B cell (primary cell): Measurements from ENCODE around the gene NCAPH2. TPM values are rescaled to one million over a fixed set of nuclear protein-coding genes. Genes with fewer than 3 reads are reported as not detected.

Experiments
- ATAC-seq: fragments of 200-7000 bp; cut with Tn5 transposase; one replicate; pipeline ENCODE4 v1.10.0; 2021; ENCODE audit warnings: low read depth, mild to moderate bottlenecking, moderate number of reproducible peaks, moderate library complexity
- CTCF ChIA-PET: fragments of 350-600 bp; sonication (Branson Sonifier 250); formaldehyde crosslinking; loops from one replicate; lab custom pipeline; 2021; ENCODE audit warnings: antibody characterized with exemption, inconsistent platforms; lab: Charles Lee
- POLR2A ChIA-PET: fragments of 350-600 bp; sonication (Branson Sonifier 250); formaldehyde crosslinking; loops from one replicate; lab custom pipeline; 2021; ENCODE audit warnings: antibody characterized with exemption; lab: Charles Lee
- DNase-seq: peaks from one replicate; pipeline ENCODE4 v3.0.0; 2013
- H2AFZ ChIP-seq: 2 replicates; pipeline ENCODE4 v1.6.1; 2012; ENCODE audit warnings: mild to moderate bottlenecking, low read depth, low read length; ENCODE audit not compliant: insufficient read depth, poor library complexity, severe bottlenecking
- H3K27ac ChIP-seq, 2 donors: 1 replicate in 1 of 2; 2 replicates in 1 of 2; pipeline ENCODE4 v1.5.1; 2012 to 2013; ENCODE audit warnings: low read length in 2 of 2, mild to moderate bottlenecking in 2 of 2, moderate library complexity in 1 of 2
- H3K27me3 ChIP-seq, 4 experiments: fragments of 200-600 bp in 1 of 4; sonication (generic) in 1 of 4; replicated peaks in 1 of 4; 1 replicate in 2 of 4; 2 replicates in 2 of 4; pipeline versions ENCODE4 v1.6.1 to v1.7.0; 2013 to 2016; ENCODE audit warnings: low read length in 3 of 4, mild to moderate bottlenecking in 2 of 4, mixed read lengths in 1 of 4, moderate library complexity in 1 of 4; ENCODE audit not compliant: insufficient read depth in 4 of 4, control insufficient read depth in 3 of 4; ENCODE audit errors: control extremely low read depth in 1 of 4
- H3K36me3 ChIP-seq, 2 experiments: replicated peaks in 1 of 2; 1 replicate in 1 of 2; 2 replicates in 1 of 2; pipeline versions ENCODE4 v1.6.1 to v1.7.1; 2013; ENCODE audit warnings: low read length in 1 of 2; ENCODE audit not compliant: insufficient read depth in 2 of 2, control insufficient read depth in 1 of 2; ENCODE audit errors: control extremely low read depth in 1 of 2, extremely low read depth in 1 of 2
- H3K4me1 ChIP-seq, 2 donors: fragments of 200-600 bp in 1 of 2; sonication (generic) in 1 of 2; 1 replicate in 1 of 2; 2 replicates in 1 of 2; pipeline versions ENCODE4 v1.5.1 to v1.6.1; 2013 to 2017; ENCODE audit warnings: low read length in 2 of 2; ENCODE audit not compliant: control insufficient read depth in 2 of 2, insufficient read depth in 2 of 2
- H3K4me2 ChIP-seq: replicated peaks from 2 replicates; pipeline ENCODE3; 2012; ENCODE audit warnings: mild to moderate bottlenecking, low read depth, low read length; ENCODE audit not compliant: poor library complexity, severe bottlenecking
- H3K4me3 ChIP-seq, 5 experiments: fragments of 200-600 bp in 1 of 5; sonication (generic) in 1 of 5; 1 replicate in 3 of 5; 2 replicates in 2 of 5; pipeline versions ENCODE4 v1.5.1 to v1.7.0; 2011 to 2016; ENCODE audit warnings: low read length in 4 of 5, mild to moderate bottlenecking in 4 of 5, low read depth in 2 of 5, control low read depth in 1 of 5, moderate library complexity in 1 of 5; ENCODE audit not compliant: insufficient read depth in 1 of 5; ENCODE audit errors: control extremely low read depth in 1 of 5, extremely low read depth in 1 of 5
- H3K79me2 ChIP-seq: fragments of 200-600 bp; sonication (generic); one replicate; pipeline ENCODE4 v1.6.0; 2016; ENCODE audit warnings: low read length; ENCODE audit not compliant: control insufficient read depth, insufficient read depth
- H3K9ac ChIP-seq: fragments of 200-600 bp; sonication (generic); 2 replicates; pipeline ENCODE4 v1.6.1; 2017; ENCODE audit warnings: mild to moderate bottlenecking, low read length, moderate library complexity
- H3K9me3 ChIP-seq, 3 donors: one replicate each; pipeline versions ENCODE4 v1.6.1 to v1.7.1; 2013; ENCODE audit warnings: low read length in 2 of 3; ENCODE audit not compliant: control insufficient read depth in 2 of 3, insufficient read depth in 1 of 3; ENCODE audit errors: control extremely low read depth in 1 of 3
- H4K20me1 ChIP-seq: 2 replicates; pipeline ENCODE4 v1.6.0; 2012; ENCODE audit warnings: mild to moderate bottlenecking, low read length; ENCODE audit not compliant: insufficient read depth, control insufficient read depth, poor library complexity, severe bottlenecking
- H3K27ac Mint-ChIP-seq: one replicate; pipeline ENCODE4 v1.8.0; 2021; ENCODE audit warnings: mixed read lengths
- H3K27me3 Mint-ChIP-seq: one replicate; pipeline ENCODE4 v1.8.0; 2021; ENCODE audit warnings: mixed read lengths
- H3K4me1 Mint-ChIP-seq: one replicate; pipeline ENCODE4 v1.8.0; 2021; ENCODE audit warnings: mixed read lengths
- H3K4me3 Mint-ChIP-seq: one replicate; pipeline ENCODE4 v1.8.0; 2021; ENCODE audit warnings: mixed read lengths
- H3K9me3 Mint-ChIP-seq: one replicate; pipeline ENCODE4 v1.8.0; 2022; ENCODE audit warnings: mixed read lengths; ENCODE audit not compliant: insufficient read depth
- CTCF ChIP-seq: fragments of 200-600 bp; IDR thresholded peaks from one replicate; pipeline ENCODE4 v1.8.0; 2022; ENCODE audit warnings: antibody characterized with exemption, mild to moderate bottlenecking
- EZH2 ChIP-seq: IDR thresholded peaks from 2 replicates; pipeline ENCODE4 v1.6.1; 2012; ENCODE audit warnings: borderline replicate concordance, low read depth, mild to moderate bottlenecking, moderate library complexity, low read length; ENCODE audit not compliant: insufficient read depth, poor library complexity, severe bottlenecking
- whole genome bisulfite sequencing: methylation state at CpG from one replicate; pipeline ENCODE4 v1.1.5; 2013; ENCODE audit warnings: missing lambda C conversion rate; ENCODE audit not compliant: insufficient coverage; 5-methylcytosine and 5-hydroxymethylcytosine counted together
- intact Hi-C: fragments of 100-400 bp; cut with micrococcal nuclease; formaldehyde crosslinking; loops from one replicate; pipeline ENCODE4 v1.10.0; 2022
- polyA plus RNA-seq: library from polyadenylated mRNA; depleted of rRNA; stranded (reverse); fragments of >200 nt; gene quantifications from 2 replicates; pipeline ENCODE4 v1.2.3, GENCODE V29; 2012
- total RNA-seq, 2 donors: library from RNA; stranded (reverse); fragments of 120-200 nt in 1 of 2; gene quantifications; 1 replicate in 1 of 2; 2 replicates in 1 of 2; pipeline versions ENCODE4 v1.2.3 to v1.2.4, GENCODE V29; 2013 to 2022

NCAPH2 gene
- total and polyA plus RNA-seq, 2 donors (not counting 1 experiment from before 2014, with no cell fraction given): 47.1 to 76.9 TPM

GRCh38 chr22:50556703-50557102, 48.7 kb downstream of the NCAPH2 start:
- H3K4me1 ChIP-seq: no peaks in the 10 kb centered on the region
- no peak overlapping the region for H3K4me2 ChIP-seq
- DNase-seq: no peak
- no peak overlapping the region for H3K9ac ChIP-seq
- no peaks in the 10 kb centered on the region for H3K9me3 Mint-ChIP-seq
- no peaks in the 10 kb centered on the region for H3K36me3 ChIP-seq
- H4K20me1 ChIP-seq: no peaks in the 10 kb centered on the region
- ChIA-PET POLR2A (interaction anchor here (1.7 kb wide), 1 partner anchor 25 kb away, joined by 5 read pairs; no protein-coding TSS in a partner anchor), CTCF (interaction anchor here (0.7 to 1.9 kb wide), 5 partner anchors 8 to 625 kb away, joined by 3 to 6 read pairs (median 4); partner anchors contain the start of gene SCO2)
- ATAC-seq: no peak
- H3K27ac Mint-ChIP-seq: no peak overlapping the region
- H3K27me3 ChIP-seq: no peaks in the 10 kb centered on the region
- no peaks in the 10 kb centered on the region for H3K27me3 Mint-ChIP-seq
- TF ChIP-seq EZH2 (no peak), CTCF (no peak)
- H3K4me3 ChIP-seq: no peak overlapping the region
- H2AFZ ChIP-seq: no peak overlapping the region
- H3K79me2 ChIP-seq: peaks cover under 1% of the 10 kb centered on the region
- no peak overlapping the region for H3K27ac ChIP-seq
- H3K9me3 ChIP-seq: no peaks in the 10 kb centered on the region
- no peak overlapping the region for H3K4me3 Mint-ChIP-seq
- intact Hi-C loops: no loop called here
- H3K4me1 Mint-ChIP-seq: peaks cover 6% of the 10 kb centered on the region
- no CpG with 5 or more reads among the region's 5 CpGs for WGBS

- no peaks in the 10 kb centered on the region for H3K9me3 Mint-ChIP-seq
- Histone ChIP-seq H3K36me3 (no peaks in the 10 kb centered on the region), H3K27me3 (no peaks in the 10 kb centered on the region), H3K4me1 (peaks cover 5 to 9% of the 10 kb centered on the region in 2 donors), H3K4me3 (no peak overlapping the region), H3K9ac (no peak overlapping the region), H3K79me2 (no peaks in the 10 kb centered on the region), H3K4me2 (no peak overlapping the region), H3K27ac (no peak overlapping the region), H4K20me1 (no peaks in the 10 kb centered on the region), H3K9me3 (no peaks in the 10 kb centered on the region), H2AFZ (no peak overlapping the region)
- no peak overlapping the region for H3K27ac Mint-ChIP-seq
- ATAC-seq (no peak), DNase-seq (no peak)
- no peak overlapping the region for H3K4me3 Mint-ChIP-seq
- no peaks in the 10 kb centered on the region for H3K27me3 Mint-ChIP-seq
- 78% methylated on average over 3 of the region's 3 CpGs for WGBS
- CTCF ChIA-PET: interaction anchor here (1.0 to 2.7 kb wide), 5 partner anchors 12 to 62 kb away, joined by 3 to 13 read pairs (median 5); partner anchors contain the start of gene SCO2
- TF ChIP-seq EZH2 (no peak), CTCF (no peak)
- peaks cover 16% of the 10 kb centered on the region for H3K4me1 Mint-ChIP-seq
- POLR2A ChIA-PET: interaction anchor here (1.4 kb wide), 1 partner anchor 12 kb away, joined by 5 read pairs; no protein-coding TSS in a partner anchor
- intact Hi-C loops: no loop called here
Observed at GRCh38 chr22:50560034-50560433, 52.0 kb downstream of the NCAPH2 start.
